NCI-H748 (cell line): Measurements from ENCODE around the gene PLCB4.

Experiments used
- DNase-seq: peaks from one replicate; lab custom pipeline; 2025; ENCODE audit not compliant: unreplicated experiment; lab: John Stamatoyannopoulos, UW

PLCB4 gene

GRCh38 chr20:9166153-9166780 is 97.4 kb downstream of the PLCB4 start:
- DNase-seq, result peak; percentile 42

GRCh38 chr20:9169409-9169808 is 100.5 kb downstream of the PLCB4 start:
- DNase-seq, result no peak

DNA sequence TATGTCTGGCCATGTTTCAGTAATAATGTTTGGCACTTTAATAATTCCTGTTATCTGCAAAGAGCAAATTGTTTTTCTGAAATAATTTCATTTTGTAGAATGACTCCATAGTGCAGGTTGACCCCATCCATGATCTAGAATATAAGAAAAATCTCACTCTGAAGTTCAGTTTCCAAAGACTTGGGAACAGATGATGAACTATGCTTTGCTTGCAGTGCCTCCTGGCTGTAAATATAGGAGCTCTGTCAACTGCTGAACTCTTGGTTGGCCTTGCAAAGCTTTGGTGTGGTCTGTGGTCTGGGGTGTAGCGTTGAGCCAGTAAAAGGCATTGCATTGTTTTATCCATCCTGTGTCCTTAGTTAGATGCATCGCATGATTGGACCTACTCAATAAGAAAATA is 104.0 kb downstream of the PLCB4 start:
- peak; percentile 39 for DNase-seq

- no peak for DNase-seq
Observed at GRCh38 chr20:9177278-9177677, 108.4 kb downstream of the PLCB4 start.

DNA sequence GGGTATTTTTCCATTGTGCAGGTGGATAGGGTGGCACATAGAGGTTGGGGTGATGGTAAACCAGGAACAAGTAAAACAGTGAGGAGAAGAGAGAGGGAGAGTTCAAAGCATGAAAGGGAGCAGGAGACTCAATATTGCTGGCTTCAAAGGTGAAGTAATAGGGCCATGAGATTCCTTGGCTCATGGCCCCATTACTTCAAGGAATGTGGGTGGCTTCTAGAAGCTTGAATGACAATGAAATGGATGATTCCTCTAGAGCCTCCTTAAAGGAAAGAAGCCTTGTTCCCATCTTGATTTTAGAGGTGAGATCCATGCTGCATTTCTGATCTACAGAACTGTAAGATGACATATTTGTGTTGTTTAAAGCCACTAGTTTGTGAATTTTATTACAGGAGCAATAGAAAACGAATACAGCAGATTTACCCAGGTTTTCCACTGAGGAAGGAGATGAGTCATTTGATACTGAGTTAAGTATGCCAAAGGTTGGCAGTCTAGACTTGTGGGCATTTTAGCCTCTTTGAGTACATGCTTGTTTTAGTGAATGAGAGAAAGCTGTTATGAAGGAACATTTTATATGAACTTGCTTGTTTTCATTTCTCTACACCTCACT is 110.4 kb downstream of the PLCB4 start:
- DNase-seq, result no peak

DNA sequence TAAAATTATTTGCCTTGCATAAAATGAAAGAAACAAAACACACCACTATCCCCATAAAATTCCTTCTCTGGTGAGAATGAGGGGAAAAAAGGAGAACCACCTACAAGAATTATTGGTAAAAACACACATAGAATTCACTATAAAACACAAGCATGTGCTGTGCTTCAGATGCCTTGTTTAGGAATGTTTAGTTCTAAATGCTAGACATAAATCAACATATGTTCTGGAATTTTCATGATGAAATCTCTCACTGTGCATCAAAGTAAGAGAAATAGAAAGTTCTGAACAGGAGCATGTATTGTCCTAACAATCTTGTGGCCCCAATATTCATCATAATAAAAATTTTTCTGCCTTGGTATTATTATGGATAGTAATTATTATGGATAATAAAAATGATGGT is 111.0 kb downstream of the PLCB4 start:
- DNase-seq, result no peak

DNA sequence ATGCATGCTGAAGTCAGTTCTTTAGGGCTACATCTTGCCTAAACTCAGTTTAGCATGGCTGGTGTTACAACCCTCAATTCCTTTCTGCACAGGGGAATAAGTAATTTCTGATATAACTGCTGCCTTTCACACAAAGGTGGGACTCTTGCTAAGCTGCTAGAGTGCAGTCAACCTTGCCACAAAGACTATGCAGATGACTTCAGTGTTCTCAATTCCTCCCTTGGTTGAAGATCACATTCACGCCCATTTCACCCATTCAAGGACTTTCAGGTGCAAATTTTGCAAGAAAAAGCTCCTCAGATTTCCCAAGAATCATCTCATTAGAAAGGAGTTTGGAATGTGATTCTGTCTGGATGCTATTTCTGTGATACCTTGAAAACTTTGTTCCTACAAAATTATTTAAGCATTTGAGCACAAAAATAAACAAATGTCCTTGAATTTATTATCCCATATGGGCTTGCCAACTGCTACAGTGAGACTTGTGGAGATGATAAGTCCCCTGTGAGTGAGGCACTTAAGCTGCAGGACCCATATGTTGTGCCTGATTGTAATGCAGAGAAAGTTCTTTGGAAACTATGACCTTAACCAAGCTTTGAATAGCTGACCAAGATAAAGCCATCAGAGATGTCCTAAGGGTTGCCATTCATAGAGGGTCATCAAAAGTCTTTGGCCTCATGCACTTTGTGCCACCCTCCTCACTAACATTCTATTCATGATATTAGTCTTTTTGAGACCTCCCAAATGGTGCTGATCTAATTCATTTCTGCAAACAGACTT is 111.8 kb downstream of the PLCB4 start:
- no peak for DNase-seq

- DNase-seq, result peak; percentile 86
Observed at GRCh38 chr20:9185511-9185910, 116.6 kb downstream of the PLCB4 start.

DNA sequence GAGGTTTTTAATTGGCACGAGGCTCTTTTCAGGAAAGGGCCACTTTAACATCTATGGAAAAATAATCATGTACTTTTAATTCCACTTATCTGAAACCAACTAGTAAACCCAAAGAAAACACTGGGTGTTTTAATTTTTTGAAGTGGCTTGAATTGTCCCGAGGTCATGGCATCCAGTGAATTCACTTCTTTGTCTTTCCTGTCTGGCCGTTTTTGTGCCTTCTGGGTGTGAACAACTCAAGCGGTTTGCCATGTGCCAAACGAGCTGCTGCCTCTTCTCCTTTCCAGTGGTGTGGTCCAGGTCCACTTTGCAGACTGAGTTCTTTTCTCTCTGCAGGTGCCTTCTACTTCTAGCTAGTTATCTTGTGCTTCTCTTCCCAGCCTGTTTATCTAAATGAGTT is 117.5 kb downstream of the PLCB4 start:
- peak; percentile 95 for DNase-seq

- no peak for DNase-seq
Observed at GRCh38 chr20:9195031-9195430, 126.1 kb downstream of the PLCB4 start.

DNA sequence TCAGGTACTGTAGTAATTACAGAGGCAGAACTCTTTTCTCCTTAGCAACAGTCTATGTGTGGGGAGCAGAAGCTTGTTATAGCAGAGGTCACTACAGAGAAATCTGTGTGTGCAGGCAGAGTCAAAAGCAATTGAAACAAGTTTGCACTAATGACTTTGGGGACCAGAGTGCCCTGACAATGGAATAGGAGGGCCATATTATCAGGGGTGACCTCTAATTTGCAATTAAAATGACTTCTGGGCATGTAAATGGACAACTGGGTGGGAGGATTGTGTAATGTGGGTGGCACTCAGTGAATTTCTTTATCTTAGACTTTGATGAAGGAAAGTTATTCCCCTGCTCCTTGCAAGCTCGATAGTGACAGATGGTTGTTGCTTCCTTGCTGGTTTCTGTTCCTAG is 127.2 kb downstream of the PLCB4 start:
- no peak for DNase-seq

DNA sequence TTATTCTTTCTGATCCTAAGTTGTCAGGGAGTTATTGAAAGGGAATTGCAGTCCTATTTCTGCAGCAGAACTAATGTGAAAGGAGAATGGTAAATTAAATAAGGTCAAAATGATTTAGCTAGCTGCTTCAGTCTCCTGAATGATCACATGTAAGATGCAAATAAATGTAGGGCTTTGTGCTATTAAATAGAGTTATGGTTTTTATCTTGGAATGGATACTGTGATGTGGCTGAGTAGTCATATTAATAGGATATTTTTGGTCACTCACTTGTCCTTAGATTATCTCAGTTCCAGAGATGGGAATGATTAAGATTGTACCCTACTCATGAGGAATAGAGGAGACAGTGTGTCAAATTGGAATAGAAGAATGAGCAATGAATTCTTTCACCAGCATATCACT is 129.6 kb downstream of the PLCB4 start:
- DNase-seq, result no peak

GRCh38 chr20:9200196-9200595 is 131.3 kb downstream of the PLCB4 start:
- DNase-seq, result no peak

DNA sequence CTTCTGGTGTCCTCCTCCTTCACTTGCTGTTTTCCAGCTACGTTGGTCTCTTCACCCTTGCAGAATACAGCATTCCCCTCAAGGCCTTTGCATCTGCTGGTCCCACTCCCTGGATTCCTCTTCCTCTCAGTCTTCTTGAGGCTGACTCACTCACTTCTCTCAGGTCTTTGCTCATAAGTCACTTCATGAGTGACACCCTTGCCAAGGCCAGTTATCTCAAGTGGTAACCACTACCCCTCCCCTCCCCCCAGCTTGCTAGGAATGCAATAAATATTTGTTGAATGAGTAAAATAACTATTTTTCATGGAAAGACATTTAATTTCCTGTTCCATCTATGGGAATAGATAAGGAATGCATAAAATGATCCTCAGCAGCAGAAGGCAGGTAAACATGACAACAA is 131.7 kb downstream of the PLCB4 start:
- no peak for DNase-seq

DNA sequence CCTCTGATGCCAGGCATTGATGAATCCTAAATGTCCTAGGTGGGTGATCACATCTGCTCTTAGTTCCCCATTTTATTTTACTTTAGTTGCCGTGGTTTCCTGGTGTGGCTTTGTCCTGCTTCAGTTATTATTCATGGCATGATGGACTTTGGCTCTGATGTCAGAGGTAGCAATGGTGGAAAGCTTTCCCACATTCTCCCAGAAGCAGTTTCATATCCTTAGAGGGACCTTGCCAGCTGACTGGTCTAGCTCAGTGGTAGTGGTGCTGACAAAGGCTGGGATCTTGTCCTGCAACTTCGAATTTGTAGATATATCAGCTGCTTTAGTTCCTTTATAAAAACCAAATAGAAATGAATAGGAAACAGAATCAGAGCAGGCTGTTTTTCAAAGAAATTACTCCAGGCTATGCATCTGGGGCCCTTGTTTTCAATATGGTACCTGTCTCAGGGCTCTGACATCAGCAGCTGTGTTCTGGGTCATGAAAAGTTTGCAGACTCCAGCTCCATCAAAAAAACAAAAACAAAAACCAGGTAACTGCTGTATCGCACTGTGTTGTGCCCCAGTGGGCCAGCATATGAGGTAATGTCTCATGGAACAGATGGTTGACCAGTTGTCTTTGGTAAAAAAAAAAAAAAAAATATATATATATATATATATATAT is 133.7 kb downstream of the PLCB4 start:
- no peak for DNase-seq

DNA sequence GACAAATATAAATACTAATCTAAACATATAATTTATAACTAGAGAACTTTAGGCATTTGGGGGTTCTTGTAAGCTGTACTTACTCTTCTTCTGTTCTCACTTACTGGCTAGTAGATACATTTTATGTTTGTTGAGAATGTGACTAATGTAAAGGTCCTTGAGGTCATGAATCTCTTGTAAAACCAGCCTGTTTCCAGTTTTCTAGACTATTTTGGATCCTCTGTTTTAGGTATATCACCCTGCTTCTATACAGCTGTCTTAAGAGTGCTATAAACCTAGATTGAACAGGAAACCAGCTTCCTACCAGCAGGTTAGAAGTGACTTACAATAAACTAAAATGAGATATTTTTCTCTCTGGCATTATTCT is 134.2 kb downstream of the PLCB4 start:
- no peak for DNase-seq

- peak; percentile 27 for DNase-seq
Observed at GRCh38 chr20:9204979-9205378, 136.1 kb downstream of the PLCB4 start.

DNA sequence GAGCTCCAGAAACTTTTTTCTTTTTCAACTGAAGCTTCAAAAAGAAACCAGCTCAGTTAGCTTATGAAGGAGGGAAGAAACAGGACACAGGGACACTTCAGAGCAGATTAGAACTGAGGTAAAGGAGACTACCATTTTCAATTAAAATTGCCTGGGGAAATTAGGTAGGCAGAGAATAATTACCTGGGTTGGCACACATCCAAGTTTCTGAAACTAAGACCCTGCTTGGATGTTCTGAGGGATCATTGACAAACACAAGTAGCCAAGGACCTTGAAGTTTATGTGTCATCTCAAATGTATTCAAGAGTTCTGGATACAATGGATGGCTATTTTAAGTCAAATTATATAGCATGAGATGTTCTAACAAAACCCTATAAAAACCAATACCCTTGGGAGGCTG is 137.6 kb downstream of the PLCB4 start:
- DNase-seq, result peak; percentile 59

DNA sequence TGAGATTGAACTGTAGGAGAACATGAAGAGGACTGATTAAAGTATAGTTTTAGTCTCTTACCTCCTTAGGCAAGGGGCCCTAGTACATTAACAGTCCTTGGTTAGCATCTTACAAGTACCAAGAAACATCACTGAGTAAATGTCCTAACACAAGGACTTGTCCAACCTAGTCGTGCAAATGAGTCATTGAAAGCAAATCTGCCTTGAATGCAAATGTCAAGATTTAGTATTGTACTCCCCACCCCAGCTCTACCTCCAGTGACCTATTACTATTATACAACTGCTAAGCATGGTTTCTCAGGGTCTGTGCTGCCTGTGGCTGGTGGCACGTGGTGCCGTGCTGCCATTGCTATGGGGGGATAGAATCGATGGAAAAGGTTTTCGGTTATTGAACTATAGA is 138.4 kb downstream of the PLCB4 start:
- DNase-seq, result no peak

DNA sequence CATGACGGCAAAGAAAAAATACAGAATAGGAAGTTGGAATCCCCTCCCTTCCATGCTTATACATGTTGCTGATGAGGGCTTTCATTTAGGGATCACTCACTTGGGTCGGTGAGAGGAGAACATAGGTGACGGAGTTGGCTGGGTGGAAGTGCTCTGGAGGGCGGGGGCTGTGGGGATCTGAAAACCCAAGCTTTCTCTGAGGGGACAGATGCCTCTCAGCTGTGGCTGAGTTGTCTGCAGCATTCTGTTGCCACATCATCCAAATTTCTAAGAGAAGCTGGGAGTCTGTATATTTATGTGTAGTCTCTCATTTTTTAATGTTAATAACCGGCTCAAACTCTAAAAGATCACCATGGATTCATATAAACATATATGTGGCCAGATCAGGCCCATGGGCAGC is 141.5 kb downstream of the PLCB4 start:
- DNase-seq, result no peak

- no peak for DNase-seq
Observed at GRCh38 chr20:9211016-9211760, 142.3 kb downstream of the PLCB4 start.
